Measurements from ENCODE around the gene JAK1. TPM values are rescaled to one million over a fixed set of nuclear protein-coding genes. Genes with fewer than 3 reads are reported as not detected.

The JAK1 gene
- total RNA-seq, 1 donor from 2014 or later, result 80.7 TPM

DNA sequence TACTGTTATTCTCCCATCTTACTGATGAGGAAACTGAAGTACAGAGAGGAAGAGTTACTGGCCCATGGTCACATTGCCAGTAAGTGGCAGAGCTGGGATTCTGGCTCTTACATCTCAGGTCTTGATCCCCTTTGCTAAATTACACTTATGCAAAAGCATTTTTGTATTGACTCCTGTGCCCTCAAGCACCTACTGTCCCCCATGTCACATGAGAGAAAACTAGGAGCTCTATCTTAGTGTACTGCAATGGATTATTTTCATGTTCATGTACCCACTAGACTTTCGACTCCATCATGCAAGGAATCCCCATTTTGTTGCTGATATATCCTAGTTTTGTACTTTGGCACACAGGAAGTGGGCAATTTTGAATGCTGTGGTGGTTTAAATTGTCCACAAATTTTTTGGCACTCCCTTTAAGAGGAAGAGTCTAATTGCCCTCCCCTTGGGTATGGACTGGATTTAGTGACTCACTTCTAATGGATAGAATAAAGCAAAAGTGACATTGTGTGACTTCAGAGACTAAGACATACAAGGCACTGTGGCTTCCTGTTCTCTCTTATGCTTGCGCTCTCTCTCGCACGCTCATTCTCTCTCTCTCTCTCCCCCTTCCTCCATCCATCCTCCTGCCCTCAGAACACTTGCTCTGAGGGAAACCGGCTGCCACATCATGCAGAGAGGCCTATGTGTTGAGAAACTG lies 43.5 kb upstream of the JAK1 start:
- H3K9me3 ChIP-seq (ENCODE audit: insufficient read depth, low read depth, low read length), result no peaks in the 10 kb centered on the region
- no peak overlapping the region for H3K27ac ChIP-seq (ENCODE audit: low read depth, low read length)
- H2AFZ ChIP-seq (ENCODE audit: low read depth, low read length), result no peak overlapping the region
- no peaks in the 10 kb centered on the region for H3K4me1 Mint-ChIP-seq (ENCODE audit: low read depth, unreplicated experiment)
- H3K9me3 Mint-ChIP-seq (ENCODE audit: unreplicated experiment), result peaks cover 2% of the 10 kb centered on the region
- no peaks in the 10 kb centered on the region for H3K79me2 ChIP-seq (ENCODE audit: insufficient read depth, low read length)
- DNase-seq (ENCODE audit: low read depth) (no peak), FAIRE-seq (no peak)
- no peaks in the 10 kb centered on the region for H3K36me3 Mint-ChIP-seq (ENCODE audit: low read depth, unreplicated experiment)
- H3K4me3 ChIP-seq (ENCODE audit: insufficient read depth, low read depth, low read length), result no peak overlapping the region
- H3K27me3 ChIP-seq (ENCODE audit: insufficient read depth, low read length), result no peaks in the 10 kb centered on the region
- H3K4me3 Mint-ChIP-seq (ENCODE audit: unreplicated experiment), result no peak overlapping the region
- H4K20me1 ChIP-seq (ENCODE audit: insufficient read depth, low read length), result no peaks in the 10 kb centered on the region
- no peak overlapping the region for H3K9ac ChIP-seq (ENCODE audit: low read length)
- no peaks in the 10 kb centered on the region for H3K36me3 ChIP-seq (ENCODE audit: insufficient read depth, low read length)
- no peak for TF ChIP-seq EZH2 (IDR thresholded peaks at IDR 0.05; ENCODE audit: insufficient read depth, low read length)
- H3K4me2 ChIP-seq (ENCODE audit: low read length), result no peak overlapping the region
- peaks cover 7% of the 10 kb centered on the region for H3K27me3 Mint-ChIP-seq (ENCODE audit: low read depth, unreplicated experiment)
- no peak overlapping the region for H3K27ac Mint-ChIP-seq (ENCODE audit: unreplicated experiment)
- no peaks in the 10 kb centered on the region for H3K4me1 ChIP-seq (ENCODE audit: insufficient read depth, low read length)

DNA sequence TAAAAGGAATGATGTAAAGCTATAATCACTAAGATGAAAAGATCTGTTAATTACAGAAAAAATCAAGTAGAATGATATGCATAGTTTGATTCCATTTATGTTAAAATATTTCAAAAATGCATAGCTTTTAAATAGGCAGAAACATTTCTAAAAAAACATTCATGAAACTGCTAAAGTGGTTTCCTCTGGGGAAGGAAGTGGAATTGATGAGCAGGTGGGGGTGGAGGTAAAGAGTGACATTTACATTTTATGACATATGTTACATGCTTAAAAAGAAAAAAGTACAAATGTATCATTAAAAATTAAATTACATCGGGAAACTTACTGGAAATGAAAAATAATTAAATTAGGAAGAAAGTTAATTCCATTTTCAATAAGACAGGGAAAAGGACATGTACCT lies 42.8 kb upstream of the JAK1 start:
- TF ChIP-seq CTCF (IDR thresholded peaks at IDR 0.05; ENCODE audit: insufficient read depth, low read depth, low read length) (no peak), EZH2 (IDR thresholded peaks at IDR 0.05; ENCODE audit: insufficient read depth, low read length) (no peak)
- no peaks in the 10 kb centered on the region for H3K9me3 ChIP-seq (ENCODE audit: insufficient read depth, low read depth, low read length)
- no peaks in the 10 kb centered on the region for H3K4me1 ChIP-seq (ENCODE audit: insufficient read depth, low read length)
- H3K27ac Mint-ChIP-seq (ENCODE audit: unreplicated experiment), result no peak overlapping the region
- H3K27ac ChIP-seq (ENCODE audit: low read depth, low read length), result no peak overlapping the region
- H2AFZ ChIP-seq (ENCODE audit: low read depth, low read length), result no peak overlapping the region
- peaks cover 2% of the 10 kb centered on the region for H3K9me3 Mint-ChIP-seq (ENCODE audit: unreplicated experiment)
- H3K36me3 Mint-ChIP-seq (ENCODE audit: low read depth, unreplicated experiment), result no peaks in the 10 kb centered on the region
- H3K4me3 Mint-ChIP-seq (ENCODE audit: unreplicated experiment), result no peak overlapping the region
- FAIRE-seq (no peak), DNase-seq (ENCODE audit: low read depth) (no peak)
- peaks cover 14% of the 10 kb centered on the region for H3K27me3 Mint-ChIP-seq (ENCODE audit: low read depth, unreplicated experiment)
- no peaks in the 10 kb centered on the region for H3K4me1 Mint-ChIP-seq (ENCODE audit: low read depth, unreplicated experiment)
- no peaks in the 10 kb centered on the region for H3K79me2 ChIP-seq (ENCODE audit: insufficient read depth, low read length)
- H4K20me1 ChIP-seq (ENCODE audit: insufficient read depth, low read length), result no peaks in the 10 kb centered on the region
- H3K4me2 ChIP-seq (ENCODE audit: low read length), result no peak overlapping the region
- H3K27me3 ChIP-seq (ENCODE audit: insufficient read depth, low read length), result no peaks in the 10 kb centered on the region
- no peaks in the 10 kb centered on the region for H3K36me3 ChIP-seq (ENCODE audit: insufficient read depth, low read length)
- H3K4me3 ChIP-seq (ENCODE audit: insufficient read depth, low read depth, low read length), result no peak overlapping the region
- no peak overlapping the region for H3K9ac ChIP-seq (ENCODE audit: low read length)

- H3K27me3 Mint-ChIP-seq (ENCODE audit: low read depth, unreplicated experiment), result peaks cover 20% of the 10 kb centered on the region
- Histone ChIP-seq H3K79me2 (ENCODE audit: insufficient read depth, low read length) (no peaks in the 10 kb centered on the region), H3K27ac (ENCODE audit: low read depth, low read length) (no peak overlapping the region), H2AFZ (ENCODE audit: low read depth, low read length) (no peak overlapping the region), H3K9me3 (ENCODE audit: insufficient read depth, low read depth, low read length) (no peaks in the 10 kb centered on the region), H3K36me3 (ENCODE audit: insufficient read depth, low read length) (no peaks in the 10 kb centered on the region), H3K4me3 (ENCODE audit: insufficient read depth, low read depth, low read length) (no peak overlapping the region), H3K4me2 (ENCODE audit: low read length) (no peak overlapping the region), H3K4me1 (ENCODE audit: insufficient read depth, low read length) (peaks cover 6% of the 10 kb centered on the region), H3K27me3 (ENCODE audit: insufficient read depth, low read length) (no peaks in the 10 kb centered on the region), H3K9ac (ENCODE audit: low read length) (no peak overlapping the region), H4K20me1 (ENCODE audit: insufficient read depth, low read length) (no peaks in the 10 kb centered on the region)
- DNase-seq (ENCODE audit: low read depth) (no peak), FAIRE-seq (no peak)
- H3K4me1 Mint-ChIP-seq (ENCODE audit: low read depth, unreplicated experiment), result peaks cover 2% of the 10 kb centered on the region
- TF ChIP-seq CTCF (IDR thresholded peaks at IDR 0.05; ENCODE audit: insufficient read depth, low read depth, low read length) (no peak), EZH2 (IDR thresholded peaks at IDR 0.05; ENCODE audit: insufficient read depth, low read length) (no peak)
- no peaks in the 10 kb centered on the region for H3K36me3 Mint-ChIP-seq (ENCODE audit: low read depth, unreplicated experiment)
- H3K9me3 Mint-ChIP-seq (ENCODE audit: unreplicated experiment), result no peaks in the 10 kb centered on the region
- H3K27ac Mint-ChIP-seq (ENCODE audit: unreplicated experiment), result no peak overlapping the region
- H3K4me3 Mint-ChIP-seq (ENCODE audit: unreplicated experiment), result no peak overlapping the region
Measured at GRCh38 chr1:65006806-65007205, 40.5 kb upstream of the JAK1 start.
